Osteoblast (primary cell): ENCODE measurements around the gene FAM222B. TPM values are rescaled to one million over a fixed set of nuclear protein-coding genes. Genes with fewer than 3 reads are reported as not detected.

Source experiments
- DNase-seq: peaks from one replicate; pipeline ENCODE4 v3.0.0; 2011; ENCODE audit warnings: low spot score, mixed read lengths; ENCODE audit not compliant: insufficient read length; ENCODE audit errors: missing footprints
- H2AFZ ChIP-seq: 2 replicates; pipeline ENCODE4 v1.6.0; 2011; ENCODE audit warnings: mild to moderate bottlenecking, low read length
- H3K27ac ChIP-seq: 2 replicates; pipeline ENCODE4 v1.5.1; 2011; ENCODE audit warnings: mild to moderate bottlenecking, low read depth, low read length, moderate library complexity
- H3K27me3 ChIP-seq: 2 replicates; pipeline ENCODE4 v1.6.0; 2012; ENCODE audit warnings: mild to moderate bottlenecking, control low read depth, inconsistent platforms, low read length, moderate library complexity; ENCODE audit not compliant: insufficient read depth
- H3K36me3 ChIP-seq: 2 replicates; pipeline ENCODE4 v1.5.1; 2011; ENCODE audit warnings: mild to moderate bottlenecking, low read length, control low read depth, moderate library complexity; ENCODE audit not compliant: insufficient read depth
- H3K4me1 ChIP-seq: 2 replicates; pipeline ENCODE4 v1.5.1; 2011; ENCODE audit warnings: mild to moderate bottlenecking, low read length, control low read depth, moderate library complexity; ENCODE audit not compliant: insufficient read depth
- H3K4me2 ChIP-seq: 2 replicates; pipeline ENCODE4 v1.6.0; 2011; ENCODE audit warnings: mild to moderate bottlenecking, low read length; ENCODE audit not compliant: insufficient read depth
- H3K4me3 ChIP-seq: fragments of 200-600 bp; sonication (generic); 3 replicates; pipeline ENCODE4 v1.5.1; 2012; ENCODE audit warnings: mild to moderate bottlenecking, low read length, inconsistent platforms; ENCODE audit not compliant: insufficient read depth
- H3K79me2 ChIP-seq: 2 replicates; pipeline ENCODE4 v1.6.0; 2012; ENCODE audit warnings: mild to moderate bottlenecking, low read length, control low read depth, inconsistent platforms; ENCODE audit not compliant: insufficient read depth
- H3K9me3 ChIP-seq: 2 replicates; pipeline ENCODE4 v1.5.1; 2011; ENCODE audit warnings: low read depth, low read length, control low read depth
- H4K20me1 ChIP-seq: 2 replicates; pipeline ENCODE4 v1.6.0; 2012; ENCODE audit warnings: mild to moderate bottlenecking, low read length, control low read depth; ENCODE audit not compliant: insufficient read depth
- total RNA-seq: library from RNA; depleted of rRNA; stranded (reverse); fragments of >200 nt; gene quantifications from 2 replicates; pipeline ENCODE4 v1.2.3, GENCODE V29; 2012
- TF ChIP-seq, protein P1 (sequence below): IDR thresholded peaks from 2 replicates; pipeline ENCODE4 v1.5.1; 2011; ENCODE audit warnings: mild to moderate bottlenecking, low read depth, low read length, moderate library complexity; ENCODE audit errors: extremely low read depth

Gene FAM222B
- total RNA-seq, 1 donor = 5.1 TPM

DNA sequence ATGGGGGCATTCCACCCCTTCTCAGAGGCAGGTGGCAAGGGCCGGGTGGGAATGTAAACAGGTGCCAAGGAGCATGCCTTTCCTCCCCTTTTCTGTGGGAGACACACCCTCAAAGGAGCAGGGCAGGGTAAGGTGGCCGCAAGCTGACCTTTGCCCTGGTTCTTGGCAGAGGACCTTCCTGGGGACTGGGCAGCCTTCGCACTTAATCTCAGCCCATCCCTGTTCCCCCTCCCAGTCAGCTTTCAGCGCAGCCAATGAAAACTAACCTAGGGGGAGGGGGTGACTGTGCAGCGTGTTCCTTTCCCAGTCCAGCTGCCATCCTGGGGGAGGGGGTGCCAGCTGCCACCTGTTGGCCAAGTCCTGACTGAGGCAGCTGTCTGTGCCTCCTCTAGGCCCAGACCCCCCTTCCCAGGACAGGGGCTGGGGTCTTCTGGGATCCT lies 96.0 kb downstream of the FAM222B start:
- peaks cover 63% of the 10 kb centered on the region for H3K79me2 ChIP-seq
- H3K4me1 ChIP-seq = peaks cover 28% of the 10 kb centered on the region
- no peaks in the 10 kb centered on the region for H3K27me3 ChIP-seq
- no peak overlapping the region for H3K4me3 ChIP-seq
- peaks cover 47% of the 10 kb centered on the region for H3K36me3 ChIP-seq
- peak; percentile 77 for DNase-seq
- H2AFZ ChIP-seq = no peak overlapping the region
- H3K9me3 ChIP-seq = no peaks in the 10 kb centered on the region
- peaks cover 49% of the 10 kb centered on the region for H4K20me1 ChIP-seq
- H3K27ac ChIP-seq = peak overlapping the region; percentile 22
- peak overlapping the region; percentile 82 for H3K4me2 ChIP-seq
- TF ChIP-seq, protein P1, sequence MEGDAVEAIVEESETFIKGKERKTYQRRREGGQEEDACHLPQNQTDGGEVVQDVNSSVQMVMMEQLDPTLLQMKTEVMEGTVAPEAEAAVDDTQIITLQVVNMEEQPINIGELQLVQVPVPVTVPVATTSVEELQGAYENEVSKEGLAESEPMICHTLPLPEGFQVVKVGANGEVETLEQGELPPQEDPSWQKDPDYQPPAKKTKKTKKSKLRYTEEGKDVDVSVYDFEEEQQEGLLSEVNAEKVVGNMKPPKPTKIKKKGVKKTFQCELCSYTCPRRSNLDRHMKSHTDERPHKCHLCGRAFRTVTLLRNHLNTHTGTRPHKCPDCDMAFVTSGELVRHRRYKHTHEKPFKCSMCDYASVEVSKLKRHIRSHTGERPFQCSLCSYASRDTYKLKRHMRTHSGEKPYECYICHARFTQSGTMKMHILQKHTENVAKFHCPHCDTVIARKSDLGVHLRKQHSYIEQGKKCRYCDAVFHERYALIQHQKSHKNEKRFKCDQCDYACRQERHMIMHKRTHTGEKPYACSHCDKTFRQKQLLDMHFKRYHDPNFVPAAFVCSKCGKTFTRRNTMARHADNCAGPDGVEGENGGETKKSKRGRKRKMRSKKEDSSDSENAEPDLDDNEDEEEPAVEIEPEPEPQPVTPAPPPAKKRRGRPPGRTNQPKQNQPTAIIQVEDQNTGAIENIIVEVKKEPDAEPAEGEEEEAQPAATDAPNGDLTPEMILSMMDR = no peak

DNA sequence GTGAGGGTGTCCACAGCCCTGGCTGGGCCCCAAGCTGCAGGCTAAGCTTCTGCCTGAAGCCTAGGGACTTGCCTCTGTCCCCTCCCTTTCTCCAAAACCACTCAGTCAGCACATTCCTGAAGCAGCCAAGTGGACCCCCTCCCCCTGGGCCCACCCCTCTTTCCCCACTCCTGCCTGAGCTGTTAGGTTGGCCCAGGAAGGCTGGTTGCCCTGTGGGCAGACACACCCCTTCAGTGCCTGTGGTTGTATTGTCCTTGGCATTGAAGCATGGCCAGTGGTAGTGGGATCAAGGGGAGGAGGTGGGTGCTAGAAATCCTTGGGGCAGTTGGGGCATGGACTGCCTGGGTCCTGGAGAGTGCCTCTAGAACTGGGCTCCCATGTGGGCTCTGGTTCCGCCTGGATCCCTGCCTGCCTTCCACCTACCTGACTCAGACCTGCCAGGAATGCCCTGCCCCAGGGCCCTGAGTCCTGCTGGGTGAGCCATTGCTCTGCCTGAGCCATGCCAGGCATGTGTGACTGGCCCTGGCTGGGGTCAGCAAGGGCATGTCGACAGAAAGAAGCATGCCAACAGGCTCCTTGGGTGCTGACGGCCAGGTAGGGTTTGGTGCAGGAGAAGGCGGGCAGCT lies 96.7 kb downstream of the FAM222B start:
- Histone ChIP-seq H4K20me1 (peaks cover 47% of the 10 kb centered on the region), H3K27ac (peak overlapping the region; percentile 94), H2AFZ (no peak overlapping the region), H3K27me3 (no peaks in the 10 kb centered on the region), H3K9me3 (no peaks in the 10 kb centered on the region), H3K36me3 (peaks cover 40% of the 10 kb centered on the region), H3K4me3 (peak overlapping the region; percentile 80), H3K4me2 (peak overlapping the region; percentile 82), H3K4me1 (peaks cover 28% of the 10 kb centered on the region), H3K79me2 (peaks cover 60% of the 10 kb centered on the region)
- TF ChIP-seq, protein P1 = no peak
- peak; percentile 43 for DNase-seq

DNA sequence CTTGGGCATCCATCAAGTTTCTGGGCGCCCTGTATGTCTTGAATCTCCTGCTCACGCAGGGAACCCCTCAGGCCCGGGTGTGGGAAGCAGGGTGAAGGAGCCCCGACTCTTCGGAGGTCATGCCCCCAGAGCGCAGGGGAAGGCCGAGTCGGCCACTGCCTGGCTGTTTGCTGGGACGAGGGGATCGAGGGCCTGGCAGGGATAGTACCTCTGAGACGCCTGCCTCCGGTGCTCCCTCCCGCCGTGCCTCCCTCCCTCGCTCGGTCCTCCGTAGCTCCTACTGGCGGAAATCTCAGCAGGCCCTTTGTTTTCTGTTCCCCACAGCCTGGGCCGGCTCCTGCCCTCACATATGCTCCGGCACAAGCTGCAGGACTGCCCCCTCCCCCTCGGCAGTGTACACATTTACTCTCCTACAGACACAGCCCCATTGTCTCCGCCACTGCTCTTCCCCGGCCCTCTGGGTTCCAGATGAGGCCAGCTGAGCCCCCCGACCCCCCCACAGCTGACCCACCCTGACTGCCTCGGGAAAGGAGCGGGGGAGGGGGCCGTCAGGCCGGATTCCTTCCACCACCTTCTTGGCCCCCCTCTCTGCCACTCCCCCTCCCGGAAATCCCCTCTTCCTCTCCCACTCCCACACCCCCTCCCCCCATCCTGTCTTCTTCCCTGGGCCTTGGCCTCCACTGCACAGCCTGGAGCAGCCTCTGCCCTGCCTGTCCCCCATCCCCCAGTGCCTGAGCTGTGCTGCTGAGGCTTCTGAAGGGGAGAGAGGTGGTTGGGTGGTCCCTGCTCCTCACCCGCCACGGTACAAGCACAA lies 97.4 kb downstream of the FAM222B start:
- Histone ChIP-seq H3K27me3 (no peaks in the 10 kb centered on the region), H2AFZ (no peak overlapping the region), H4K20me1 (peaks cover 41% of the 10 kb centered on the region), H3K27ac (peak overlapping the region; percentile 94), H3K9me3 (no peaks in the 10 kb centered on the region), H3K4me1 (peaks cover 28% of the 10 kb centered on the region), H3K36me3 (peaks cover 32% of the 10 kb centered on the region), H3K4me2 (peak overlapping the region; percentile 82), H3K4me3 (peak overlapping the region; percentile 80), H3K79me2 (peaks cover 54% of the 10 kb centered on the region)
- DNase-seq = peak; percentile 92
- TF ChIP-seq, protein P1 = no peak
